HUES6 (cell line): ENCODE measurements around the gene GDF2.

Experiments used
- H3K27ac ChIP-seq: 2 replicates; pipeline ENCODE4 v1.7.0; 2013; ENCODE audit warnings: low read depth, mild to moderate bottlenecking, low read length, inconsistent platforms
- H3K27me3 ChIP-seq: 2 replicates; pipeline ENCODE4 v1.6.1; 2013; ENCODE audit warnings: low read length; ENCODE audit not compliant: control insufficient read depth, insufficient read depth
- H3K36me3 ChIP-seq: 2 replicates; pipeline ENCODE4 v1.6.1; 2013; ENCODE audit warnings: low read length; ENCODE audit not compliant: control insufficient read depth, insufficient read depth
- H3K4me1 ChIP-seq: 2 replicates; pipeline ENCODE4 v1.6.1; 2013; ENCODE audit warnings: low read length; ENCODE audit not compliant: control insufficient read depth, insufficient read depth
- H3K4me3 ChIP-seq: 2 replicates; pipeline ENCODE4 v1.5.1; 2013; ENCODE audit warnings: low read depth, low read length
- H3K9ac ChIP-seq: one replicate; pipeline ENCODE4 v1.6.1; 2013; ENCODE audit warnings: mild to moderate bottlenecking, low read length
- H3K9me3 ChIP-seq: 2 replicates; pipeline ENCODE4 v1.6.1; 2013; ENCODE audit warnings: low read depth, low read length; ENCODE audit not compliant: control insufficient read depth, insufficient read depth

Gene GDF2

DNA sequence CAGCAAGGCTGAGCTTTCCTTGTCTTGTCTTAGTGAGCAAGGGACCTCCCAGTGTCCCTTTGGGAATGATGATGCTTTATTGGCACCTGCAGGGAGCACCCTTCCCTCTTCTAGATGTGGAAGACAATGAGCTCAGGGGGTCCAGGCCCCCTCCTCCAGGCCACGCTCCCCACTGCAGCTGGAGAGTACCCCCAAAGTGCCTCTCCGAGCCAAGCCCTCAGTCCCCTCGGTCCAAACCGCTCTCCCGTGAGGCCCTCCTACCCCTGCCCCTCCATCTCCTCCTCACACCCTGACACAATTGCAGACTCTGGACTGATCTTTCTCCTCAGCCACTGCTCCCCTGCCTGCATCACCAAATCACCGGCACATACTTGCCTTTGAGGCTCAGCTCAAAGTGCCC, 42.7 kb downstream of the GDF2 start:
- H3K27me3 ChIP-seq = no peaks in the 10 kb centered on the region
- peaks cover 5% of the 10 kb centered on the region; the same call in 1 of the 2 replicates for H3K36me3 ChIP-seq
- no peak overlapping the region for H3K27ac ChIP-seq
- H3K4me3 ChIP-seq = no peak overlapping the region
- H3K9me3 ChIP-seq = no peaks in the 10 kb centered on the region
- no peak overlapping the region for H3K9ac ChIP-seq
- peaks cover 9% of the 10 kb centered on the region for H3K4me1 ChIP-seq

DNA sequence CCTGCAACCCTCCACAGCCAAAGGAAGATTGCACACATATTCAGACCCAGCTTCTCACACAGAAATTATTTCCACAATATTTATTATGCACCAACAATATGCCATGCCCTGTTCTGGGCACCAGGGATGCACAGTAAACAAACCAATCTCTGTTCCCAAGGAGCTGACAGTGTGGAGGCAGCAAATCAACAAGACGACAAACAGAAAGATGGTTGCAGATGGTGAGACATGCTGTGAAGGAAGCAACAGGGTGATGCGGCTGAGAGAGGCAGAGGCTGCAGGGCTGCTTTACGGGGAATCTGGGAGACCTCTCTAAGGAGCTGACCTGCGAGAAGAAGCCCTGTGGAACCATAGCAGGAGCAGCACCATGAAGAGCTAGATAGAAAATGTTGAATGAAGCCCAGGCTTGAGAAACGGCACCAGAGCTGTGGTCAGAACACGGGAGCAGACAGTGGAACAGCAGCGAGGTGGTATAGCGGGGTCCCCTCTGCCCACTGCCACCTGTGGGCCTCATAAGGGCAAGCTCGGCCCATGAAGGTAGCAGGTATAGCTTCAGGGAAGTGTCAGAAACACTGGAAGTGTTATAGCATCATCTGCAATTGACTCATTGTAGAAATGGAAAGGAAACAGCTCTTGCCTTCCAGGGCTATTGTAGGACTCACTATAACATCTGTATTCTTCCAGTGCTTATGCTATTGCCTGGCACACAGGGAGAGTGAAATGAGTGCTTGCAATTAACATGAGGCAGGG, 43.4 kb downstream of the GDF2 start:
- no peak overlapping the region for H3K4me3 ChIP-seq

DNA sequence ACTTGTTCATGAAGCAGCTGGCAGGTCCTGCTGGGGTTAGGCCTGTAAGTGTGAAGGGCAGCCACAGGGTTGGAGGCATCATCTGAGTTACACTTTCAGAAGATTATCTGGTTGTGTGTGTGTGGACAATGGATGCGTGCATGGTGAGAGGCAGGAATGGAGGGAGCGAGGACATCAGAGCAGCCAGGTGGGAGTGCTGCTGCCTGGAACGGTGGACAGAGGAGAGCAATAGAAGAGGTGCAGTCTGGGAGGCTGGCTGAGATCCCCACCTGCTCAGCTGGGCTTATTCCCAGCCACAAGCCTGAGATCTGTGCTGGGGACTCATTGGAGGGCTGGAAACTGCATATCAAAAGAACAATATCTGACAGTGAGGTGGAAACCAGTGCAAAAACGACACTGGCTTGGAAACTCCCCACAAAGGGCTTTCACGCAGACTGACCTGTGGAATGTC, 44.0 kb downstream of the GDF2 start:
- Histone ChIP-seq H3K9ac (no peak overlapping the region), H3K36me3 (peaks cover 5% of the 10 kb centered on the region; the same call in 1 of the 2 replicates), H3K9me3 (no peaks in the 10 kb centered on the region), H3K4me1 (peaks cover 9% of the 10 kb centered on the region), H3K27ac (no peak overlapping the region), H3K4me3 (no peak overlapping the region), H3K27me3 (no peaks in the 10 kb centered on the region)

More for the DNA sequence above, 43.4 kb downstream of the GDF2 start:
- Histone ChIP-seq H3K9me3 (no peaks in the 10 kb centered on the region), H3K4me1 (peaks cover 9% of the 10 kb centered on the region), H3K36me3 (peaks cover 5% of the 10 kb centered on the region; the same call in 1 of the 2 replicates), H3K27me3 (no peaks in the 10 kb centered on the region), H3K9ac (no peak overlapping the region), H3K27ac (no peak overlapping the region)

DNA sequence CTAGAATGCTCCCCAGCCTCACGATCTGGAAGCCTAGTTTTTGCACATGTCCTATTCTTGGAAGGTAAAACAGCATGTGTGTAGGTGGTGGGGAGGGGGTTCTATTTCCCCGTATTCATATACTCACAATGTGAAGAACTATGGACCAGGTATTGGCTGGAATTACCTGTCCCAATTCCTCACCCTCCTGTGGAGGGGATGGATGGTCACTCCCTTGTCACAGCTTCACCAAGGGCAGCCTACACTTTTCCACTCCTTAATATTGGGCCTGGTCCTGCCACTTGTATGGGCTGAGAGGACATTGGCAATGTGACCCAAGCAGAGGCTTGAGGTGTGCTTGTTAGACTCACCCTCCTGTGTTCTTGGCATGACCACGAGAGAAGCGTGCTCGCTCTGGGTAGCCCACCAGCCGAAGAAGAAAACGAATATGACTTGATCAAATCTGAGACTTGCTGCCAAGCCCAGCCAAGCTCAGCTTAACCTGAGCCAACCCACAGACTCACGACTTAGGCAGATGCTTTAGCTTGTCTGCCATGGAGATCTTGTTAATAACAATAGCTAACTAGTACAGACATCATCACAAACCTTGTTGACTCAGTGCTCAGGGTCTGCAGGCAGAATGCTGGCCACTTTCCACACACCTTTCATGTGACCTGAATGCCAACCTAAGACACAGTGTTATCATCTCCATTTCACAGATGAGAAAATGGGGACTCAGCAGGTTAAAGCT, 44.6 kb downstream of the GDF2 start:
- no peak overlapping the region for H3K27ac ChIP-seq
- no peak overlapping the region for H3K4me3 ChIP-seq
- peaks cover 6% of the 10 kb centered on the region for H3K4me1 ChIP-seq
- no peaks in the 10 kb centered on the region for H3K27me3 ChIP-seq
- peaks cover 5% of the 10 kb centered on the region; the same call in 1 of the 2 replicates for H3K36me3 ChIP-seq
- no peak overlapping the region for H3K9ac ChIP-seq
- no peaks in the 10 kb centered on the region for H3K9me3 ChIP-seq

DNA sequence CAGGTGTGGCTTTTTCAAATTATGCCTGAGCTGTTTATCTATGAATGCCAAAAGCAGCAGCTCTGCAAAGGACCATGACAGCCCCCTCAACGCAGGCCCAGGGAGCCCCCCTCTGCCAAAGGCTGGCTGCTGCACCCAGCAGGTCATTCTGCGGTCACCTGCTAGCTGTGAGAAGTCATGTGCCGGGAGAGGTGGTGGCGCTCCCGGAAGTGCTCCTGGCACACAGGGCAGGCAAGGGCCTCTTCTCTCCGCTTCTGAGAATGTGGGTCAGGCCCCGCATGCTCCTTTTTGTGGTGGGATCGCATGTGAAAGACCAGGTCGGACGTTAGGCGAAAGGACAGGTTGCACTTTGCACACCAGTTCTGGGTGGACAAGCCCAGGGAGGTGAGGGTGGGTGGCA, 45.4 kb downstream of the GDF2 start:
- Histone ChIP-seq H3K36me3 (peaks cover 5% of the 10 kb centered on the region; the same call in 1 of the 2 replicates), H3K9me3 (no peaks in the 10 kb centered on the region), H3K4me1 (peaks cover 14% of the 10 kb centered on the region), H3K9ac (no peak overlapping the region), H3K27ac (no peak overlapping the region), H3K4me3 (no peak overlapping the region), H3K27me3 (no peaks in the 10 kb centered on the region)

DNA sequence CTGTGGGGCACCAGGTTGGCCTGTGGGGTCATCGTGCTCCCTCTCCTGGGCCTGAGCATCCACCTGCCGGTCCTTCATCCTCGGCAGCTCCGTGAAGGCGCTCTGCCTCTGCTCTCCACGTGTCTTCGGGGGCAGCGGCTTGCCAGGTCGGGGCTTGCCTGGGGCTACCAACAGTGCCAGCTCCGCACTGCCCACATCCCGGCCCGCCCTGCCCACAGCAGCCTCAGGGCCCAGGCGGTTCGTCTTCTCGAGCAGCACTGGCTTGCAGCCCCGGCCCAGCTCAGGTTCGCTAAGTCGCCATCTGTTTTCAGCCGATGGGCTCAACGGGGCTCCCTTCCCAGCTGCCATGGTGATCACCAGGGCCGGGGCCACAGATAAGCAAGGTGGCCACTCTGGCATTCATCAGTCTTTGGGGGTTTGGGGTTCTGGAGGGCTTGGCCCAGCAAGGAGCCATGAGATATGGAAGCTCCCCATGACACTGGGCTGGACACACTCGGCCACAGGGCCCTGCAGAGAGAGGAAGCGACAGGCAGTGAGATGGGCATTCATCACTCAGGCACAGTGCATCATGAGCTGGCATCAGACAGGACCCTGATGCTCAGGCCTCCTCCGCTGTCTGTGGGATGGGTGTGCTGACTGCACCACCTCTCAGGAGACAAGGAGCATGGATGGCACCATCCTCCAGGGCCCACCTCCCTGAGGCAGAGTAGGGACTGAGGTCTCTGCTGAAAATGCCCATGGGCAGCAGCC, 46.4 kb downstream of the GDF2 start:
- H3K36me3 ChIP-seq = peaks cover 5% of the 10 kb centered on the region; the same call in 1 of the 2 replicates
- no peak overlapping the region for H3K27ac ChIP-seq
- no peaks in the 10 kb centered on the region for H3K27me3 ChIP-seq
- H3K9me3 ChIP-seq = no peaks in the 10 kb centered on the region
- peaks cover 18% of the 10 kb centered on the region for H3K4me1 ChIP-seq
- H3K9ac ChIP-seq = no peak overlapping the region
- H3K4me3 ChIP-seq = no peak overlapping the region

DNA sequence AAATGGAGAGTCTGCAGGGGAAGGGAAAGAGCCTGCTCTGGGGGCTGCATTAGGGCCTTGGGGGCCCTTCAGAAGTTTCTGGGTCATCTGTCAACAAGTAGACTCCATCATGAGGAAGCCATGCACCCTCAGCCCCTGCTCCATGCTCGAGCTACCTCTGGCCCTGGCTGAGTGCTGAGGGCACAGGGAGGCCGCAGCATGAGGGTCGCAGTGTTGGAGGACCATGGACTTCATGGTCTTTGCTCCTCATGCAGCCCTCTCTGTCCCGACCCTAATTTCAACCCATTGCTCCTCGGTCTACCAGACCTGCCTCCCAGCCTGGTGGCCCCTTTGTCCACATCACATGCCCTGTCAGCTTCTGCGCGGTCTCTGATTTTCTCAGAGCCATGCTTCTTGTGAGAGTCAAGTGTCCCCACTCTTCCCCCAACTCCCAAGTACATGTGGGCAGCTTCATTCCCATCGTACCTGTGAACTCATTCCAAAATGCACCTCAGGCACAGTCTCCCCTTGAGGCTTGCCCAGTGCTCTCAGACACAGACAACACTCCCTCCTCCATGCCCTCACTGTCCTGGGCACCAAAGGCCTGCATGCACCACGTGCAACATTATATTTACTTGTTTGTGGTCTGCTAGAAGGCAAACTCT, 47.1 kb downstream of the GDF2 start:
- H3K4me3 ChIP-seq = no peak overlapping the region
- peaks cover 16% of the 10 kb centered on the region for H3K4me1 ChIP-seq
- no peak overlapping the region for H3K9ac ChIP-seq
- no peaks in the 10 kb centered on the region for H3K27me3 ChIP-seq
- H3K9me3 ChIP-seq = no peaks in the 10 kb centered on the region
- no peak overlapping the region for H3K27ac ChIP-seq
- peaks cover 5% of the 10 kb centered on the region; the same call in 1 of the 2 replicates for H3K36me3 ChIP-seq

DNA sequence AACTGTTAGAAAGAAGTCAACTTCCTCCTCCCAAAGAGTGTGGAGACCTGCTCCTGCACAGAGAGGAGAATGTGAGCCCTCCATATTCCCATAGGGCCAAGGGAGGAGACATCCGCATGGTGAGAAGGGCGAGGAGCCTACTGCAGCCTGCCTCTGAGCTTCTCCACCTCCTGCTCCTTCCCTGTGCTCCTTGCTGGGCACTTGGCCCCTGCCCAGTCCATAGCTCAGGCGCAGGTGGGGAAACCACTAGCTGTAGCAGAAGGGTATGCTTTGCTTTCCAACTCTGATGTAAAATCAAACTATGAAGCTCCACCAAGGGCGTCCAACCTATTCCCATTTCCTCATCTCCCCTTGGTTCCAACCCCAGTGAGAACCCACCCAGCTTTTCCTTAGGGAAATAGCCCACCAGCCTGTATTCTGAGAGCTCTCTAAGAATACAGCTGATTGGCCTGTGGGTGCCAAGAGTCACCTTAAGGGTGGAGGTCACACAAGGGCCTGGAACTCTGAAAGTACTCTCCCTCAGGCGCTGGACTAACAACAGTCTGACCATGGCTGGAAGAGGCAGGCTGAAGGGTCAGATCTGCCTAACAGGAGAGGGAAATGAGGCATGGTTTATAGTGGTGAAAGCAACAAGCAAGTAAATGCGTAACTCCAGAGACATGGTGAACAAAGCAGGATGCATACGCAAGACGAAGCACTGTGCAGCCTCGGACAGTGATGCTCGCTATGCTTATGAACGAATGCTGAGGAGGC, 47.9 kb downstream of the GDF2 start:
- Histone ChIP-seq H3K27me3 (no peaks in the 10 kb centered on the region), H3K4me1 (peaks cover 12% of the 10 kb centered on the region; the same call in 1 of the 2 replicates), H3K9me3 (no peaks in the 10 kb centered on the region), H3K9ac (no peak overlapping the region), H3K4me3 (no peak overlapping the region), H3K27ac (no peak overlapping the region), H3K36me3 (peaks cover 5% of the 10 kb centered on the region; the same call in 1 of the 2 replicates)

DNA sequence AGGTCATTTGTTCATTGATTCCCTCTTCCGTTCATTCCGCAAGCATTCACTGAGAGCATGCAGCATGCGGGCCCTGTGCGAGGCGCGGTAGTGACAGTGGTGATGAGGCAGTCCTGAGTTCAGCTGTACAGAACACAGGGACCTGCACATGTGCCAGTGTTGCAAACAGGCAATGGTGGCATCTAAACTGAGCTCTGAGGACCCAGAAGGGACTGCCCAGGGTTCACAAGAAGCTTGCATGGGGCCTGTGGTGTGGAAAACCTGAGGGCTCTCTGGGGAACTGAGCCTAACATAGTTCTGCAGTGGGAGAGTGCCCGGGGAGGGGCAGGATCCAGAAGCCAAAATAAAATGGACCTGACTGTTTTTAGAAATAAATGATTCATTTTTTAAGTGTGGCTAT, 48.6 kb downstream of the GDF2 start:
- peaks cover 12% of the 10 kb centered on the region; the same call in 1 of the 2 replicates for H3K4me1 ChIP-seq
- H3K4me3 ChIP-seq = no peak overlapping the region
- no peaks in the 10 kb centered on the region for H3K27me3 ChIP-seq
- H3K9me3 ChIP-seq = no peaks in the 10 kb centered on the region
- H3K27ac ChIP-seq = no peak overlapping the region
- no peak overlapping the region for H3K9ac ChIP-seq
- H3K36me3 ChIP-seq = peaks cover 5% of the 10 kb centered on the region; the same call in 1 of the 2 replicates
